ENCODE measurements around the gene CDC45. TPM values are rescaled to one million over a fixed set of nuclear protein-coding genes. Genes with fewer than 3 reads are reported as not detected.

CDC45 gene
- total RNA-seq, 4 donors from 2014 or later: 0.27 TPM; not detected in 3

DNA sequence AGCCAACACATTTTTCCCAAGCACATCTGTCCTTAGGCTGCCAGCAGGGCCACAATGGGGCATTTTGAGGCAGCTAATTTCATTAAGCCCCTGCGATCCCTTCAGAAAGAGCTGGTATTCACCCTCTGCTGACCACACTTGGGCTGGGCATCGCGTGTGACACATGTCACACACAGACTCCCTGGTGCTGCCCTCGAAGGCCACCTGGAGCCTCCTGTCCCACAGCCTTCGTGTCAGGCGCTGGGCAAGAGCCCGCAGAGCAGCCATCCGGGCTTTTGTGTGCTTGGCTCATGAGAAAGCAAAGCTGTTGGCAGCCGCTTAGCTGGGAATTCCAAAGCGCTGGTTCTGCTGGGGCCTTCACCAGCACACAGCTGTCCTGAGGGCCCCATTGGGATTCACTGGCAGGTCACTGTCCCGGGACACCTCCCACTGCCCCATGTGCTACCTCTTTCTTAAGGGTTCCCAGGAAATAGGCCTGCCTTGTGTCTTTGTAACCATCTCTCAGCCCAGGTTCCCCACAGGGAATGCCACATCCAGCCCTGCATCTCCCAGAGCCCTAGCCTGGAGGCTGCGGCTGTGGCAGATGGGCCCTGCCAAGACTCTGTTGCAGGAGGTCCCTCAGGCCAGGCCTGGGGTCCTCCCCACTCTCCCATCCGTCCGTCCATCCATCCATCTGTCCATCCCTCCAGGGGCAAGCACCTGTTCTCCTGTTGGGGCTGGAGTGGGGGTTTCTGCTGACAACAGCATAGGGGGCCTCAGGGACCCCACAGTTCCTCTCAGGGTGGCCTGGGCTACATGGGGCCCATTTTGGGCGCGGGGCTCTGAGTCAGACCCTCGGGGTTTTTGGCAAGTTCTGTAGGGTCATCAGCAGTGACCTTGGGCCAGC lies 39.6 kb downstream of the CDC45 start:
- peaks cover 0 to 8% of the 10 kb centered on the region in 2 donors for H3K4me1 ChIP-seq
- TF ChIP-seq, protein P1, sequence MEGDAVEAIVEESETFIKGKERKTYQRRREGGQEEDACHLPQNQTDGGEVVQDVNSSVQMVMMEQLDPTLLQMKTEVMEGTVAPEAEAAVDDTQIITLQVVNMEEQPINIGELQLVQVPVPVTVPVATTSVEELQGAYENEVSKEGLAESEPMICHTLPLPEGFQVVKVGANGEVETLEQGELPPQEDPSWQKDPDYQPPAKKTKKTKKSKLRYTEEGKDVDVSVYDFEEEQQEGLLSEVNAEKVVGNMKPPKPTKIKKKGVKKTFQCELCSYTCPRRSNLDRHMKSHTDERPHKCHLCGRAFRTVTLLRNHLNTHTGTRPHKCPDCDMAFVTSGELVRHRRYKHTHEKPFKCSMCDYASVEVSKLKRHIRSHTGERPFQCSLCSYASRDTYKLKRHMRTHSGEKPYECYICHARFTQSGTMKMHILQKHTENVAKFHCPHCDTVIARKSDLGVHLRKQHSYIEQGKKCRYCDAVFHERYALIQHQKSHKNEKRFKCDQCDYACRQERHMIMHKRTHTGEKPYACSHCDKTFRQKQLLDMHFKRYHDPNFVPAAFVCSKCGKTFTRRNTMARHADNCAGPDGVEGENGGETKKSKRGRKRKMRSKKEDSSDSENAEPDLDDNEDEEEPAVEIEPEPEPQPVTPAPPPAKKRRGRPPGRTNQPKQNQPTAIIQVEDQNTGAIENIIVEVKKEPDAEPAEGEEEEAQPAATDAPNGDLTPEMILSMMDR (IDR thresholded peaks at IDR 0.05 in 4 of 5, conservative IDR thresholded peaks at IDR 0.05 in 1 of 5): no peak
- no peak for TF ChIP-seq POLR2A (IDR thresholded peaks at IDR 0.05)
- intact Hi-C loops (cut with DNase I; ENCODE audit: low total_unique reads): no loop called here
- no peaks in the 10 kb centered on the region for H3K9me3 ChIP-seq
- DNase-seq (no peak), ATAC-seq (no peak)
- H3K4me3 ChIP-seq: no peak overlapping the region
- H3K27ac ChIP-seq: peak overlapping the region in 2 of 4 donors; percentile 79 to 82
- H3K27me3 ChIP-seq: peaks cover 10 to 20% (median 18%) of the 10 kb centered on the region in 3 donors
- no peaks in the 10 kb centered on the region for H3K36me3 ChIP-seq
- in situ Hi-C loops (cut with MboI; ENCODE audit: low sequenced_read_pairs in 4 of 4): loop anchor here in 1 of 4 donors (25.0 kb wide), 1 partner anchor 532 kb away; no protein-coding TSS in a partner anchor

GRCh38 chr22:19520007-19520406 lies 40.3 kb downstream of the CDC45 start:
- H3K36me3 ChIP-seq: no peaks in the 10 kb centered on the region
- DNase-seq: no peak
- H3K27me3 ChIP-seq: peaks cover 17 to 26% (median 24%) of the 10 kb centered on the region in 3 donors
- H3K4me1 ChIP-seq: peaks cover 0 to 8% of the 10 kb centered on the region in 2 donors
- no peak for ATAC-seq
- in situ Hi-C loops (cut with MboI; ENCODE audit: low sequenced_read_pairs in 4 of 4) (loop anchor here in 1 of 4 donors (25.0 kb wide), 1 partner anchor 533 kb away; no protein-coding TSS in a partner anchor), intact Hi-C loops (cut with DNase I; ENCODE audit: low total_unique reads) (loop anchor here (5.0 kb wide), 1 partner anchor 57 kb away; no protein-coding TSS in a partner anchor)
- H3K4me3 ChIP-seq: peak overlapping the region in 1 of 4 donors; percentile 57
- TF ChIP-seq POLR2A (IDR thresholded peaks at IDR 0.05): peak in 1 of 2 donors; percentile 20
- TF ChIP-seq, protein P1 (IDR thresholded peaks at IDR 0.05 in 4 of 5, conservative IDR thresholded peaks at IDR 0.05 in 1 of 5): no peak
- no peaks in the 10 kb centered on the region for H3K9me3 ChIP-seq
- H3K27ac ChIP-seq: peak overlapping the region in 2 of 4 donors; percentile 79 to 82

DNA sequence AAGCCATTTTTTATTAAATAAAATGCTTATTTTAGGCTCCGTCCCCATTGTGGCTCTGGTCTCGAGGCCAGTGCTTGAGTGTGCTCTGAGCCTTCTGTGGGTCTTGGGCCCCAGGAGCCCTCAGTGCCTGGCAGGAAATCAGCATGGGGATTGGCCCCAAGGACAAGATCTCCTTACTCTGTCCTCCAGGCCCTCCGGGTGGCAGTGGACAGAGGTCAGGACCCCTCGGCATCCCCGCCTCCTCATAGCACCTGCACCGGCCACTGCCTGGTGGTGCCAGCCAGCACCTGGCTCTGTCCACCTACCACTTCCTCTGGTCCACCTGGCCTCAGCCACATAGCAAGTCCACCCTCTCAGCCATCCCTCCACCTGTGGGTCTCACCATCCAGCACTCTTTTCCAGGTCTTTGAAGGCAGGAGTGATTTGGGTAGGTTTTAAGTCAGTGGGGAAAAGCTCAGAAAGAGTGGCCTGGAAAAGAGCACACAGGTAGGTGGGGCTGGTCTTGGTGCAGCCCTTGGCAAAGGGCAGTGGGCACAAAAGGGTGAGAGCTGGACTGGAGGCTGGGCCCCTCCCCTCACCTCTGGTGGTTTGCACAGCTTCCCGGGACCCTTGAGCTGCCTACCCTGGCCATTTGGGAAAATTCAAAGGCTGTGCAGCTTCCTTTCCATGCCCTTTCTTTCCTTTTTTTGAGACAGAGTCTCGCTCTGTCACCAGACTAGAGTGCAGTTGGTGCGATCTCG lies 41.0 kb downstream of the CDC45 start:
- H3K4me3 ChIP-seq: peak overlapping the region in 3 of 4 donors; percentile 49 to 57 (median 50)
- no peak for DNase-seq
- no peaks in the 10 kb centered on the region for H3K36me3 ChIP-seq
- intact Hi-C loops (cut with DNase I; ENCODE audit: low total_unique reads) (loop anchor here (5.0 kb wide), 1 partner anchor 57 kb away; no protein-coding TSS in a partner anchor), in situ Hi-C loops (cut with MboI; ENCODE audit: low sequenced_read_pairs in 4 of 4) (loop anchor here in 1 of 4 donors (25.0 kb wide), 1 partner anchor 533 kb away; no protein-coding TSS in a partner anchor)
- no peak for ATAC-seq
- peaks cover 0 to 8% of the 10 kb centered on the region in 2 donors for H3K4me1 ChIP-seq
- peaks cover 18 to 26% (median 24%) of the 10 kb centered on the region in 3 donors for H3K27me3 ChIP-seq
- peak overlapping the region in 3 of 4 donors; percentile 76 to 82 (median 79) for H3K27ac ChIP-seq
- no peak for TF ChIP-seq POLR2A (IDR thresholded peaks at IDR 0.05)
- TF ChIP-seq, protein P1 (IDR thresholded peaks at IDR 0.05 in 4 of 5, conservative IDR thresholded peaks at IDR 0.05 in 1 of 5): no peak
- H3K9me3 ChIP-seq: no peaks in the 10 kb centered on the region

GRCh38 chr22:19522190-19522880 lies 42.6 kb downstream of the CDC45 start:
- Histone ChIP-seq H3K36me3 (no peaks in the 10 kb centered on the region), H3K4me1 (peaks cover 0 to 8% of the 10 kb centered on the region in 2 donors), H3K27me3 (peaks cover 18 to 26% (median 24%) of the 10 kb centered on the region in 3 donors), H3K4me3 (peak overlapping the region; percentile 49 to 57 (median 52)), H3K9me3 (no peaks in the 10 kb centered on the region), H3K27ac (peak overlapping the region; percentile 61 to 82 (median 78))
- no peak for ATAC-seq
- intact Hi-C loops (cut with DNase I; ENCODE audit: low total_unique reads) (loop anchor here (5.0 kb wide), 1 partner anchor 55 kb away; no protein-coding TSS in a partner anchor), in situ Hi-C loops (cut with MboI; ENCODE audit: low sequenced_read_pairs in 4 of 4) (loop anchor here in 1 of 4 donors (25.0 kb wide), 1 partner anchor 535 kb away; no protein-coding TSS in a partner anchor)
- DNase-seq: no peak
- TF ChIP-seq, protein P1 (IDR thresholded peaks at IDR 0.05 in 4 of 5, conservative IDR thresholded peaks at IDR 0.05 in 1 of 5): no peak
- TF ChIP-seq POLR2A (IDR thresholded peaks at IDR 0.05): no peak
